GM19324 (cell line): ENCODE results near the gene CAMK2D.

Experiments used
- ATAC-seq: cut with Tn5 transposase; IDR thresholded peaks from one replicate; pipeline ENCODE4 v1.9.1; 2021; ENCODE audit warnings: mild to moderate bottlenecking, moderate library complexity; ENCODE audit not compliant: unreplicated experiment, low FRiP score

The CAMK2D gene

GRCh38 chr4:113500424-113500823 is 261.1 kb downstream of the CAMK2D start:
- ATAC-seq, result no peak

- ATAC-seq, result no peak
These were observed 261.8 kb downstream of the CAMK2D start for GRCh38 chr4:113499696-113500095.

- ATAC-seq, result no peak
These were observed 262.4 kb downstream of the CAMK2D start for GRCh38 chr4:113499166-113499565.

DNA sequence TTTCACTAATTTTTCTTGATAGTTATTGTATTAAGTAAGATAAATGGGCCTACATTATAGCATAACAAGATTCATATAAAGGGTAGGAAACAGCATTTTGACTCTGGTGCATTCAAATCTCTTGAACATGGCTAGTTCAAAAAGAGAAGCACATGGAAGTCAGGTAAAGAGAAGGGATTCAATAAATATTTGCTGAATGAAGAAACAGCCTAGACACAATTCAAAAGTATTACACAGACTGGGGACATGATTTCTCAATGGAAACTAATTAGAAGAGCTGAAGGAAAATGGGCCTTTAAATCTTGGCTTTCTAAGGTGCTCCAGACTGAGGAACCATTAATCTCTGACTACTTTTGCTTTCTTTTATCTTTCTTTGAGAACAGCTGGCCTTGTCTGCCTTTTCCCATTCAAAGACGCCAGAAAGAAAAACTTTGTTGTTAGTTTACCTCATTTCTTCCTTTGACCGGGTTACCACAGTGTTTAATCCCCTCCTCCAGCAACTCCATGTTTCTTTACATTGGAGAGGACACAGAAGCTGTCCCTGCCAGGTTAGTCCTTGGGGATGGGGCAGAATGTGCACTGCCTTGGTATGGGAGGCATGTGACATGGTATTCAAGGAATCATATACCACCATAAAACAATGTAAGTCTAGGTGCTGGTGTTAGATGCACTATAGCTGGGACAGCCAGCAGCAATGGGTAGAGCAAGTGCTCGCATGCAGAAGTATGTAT is 264.2 kb downstream of the CAMK2D start:
- ATAC-seq, result no peak

DNA sequence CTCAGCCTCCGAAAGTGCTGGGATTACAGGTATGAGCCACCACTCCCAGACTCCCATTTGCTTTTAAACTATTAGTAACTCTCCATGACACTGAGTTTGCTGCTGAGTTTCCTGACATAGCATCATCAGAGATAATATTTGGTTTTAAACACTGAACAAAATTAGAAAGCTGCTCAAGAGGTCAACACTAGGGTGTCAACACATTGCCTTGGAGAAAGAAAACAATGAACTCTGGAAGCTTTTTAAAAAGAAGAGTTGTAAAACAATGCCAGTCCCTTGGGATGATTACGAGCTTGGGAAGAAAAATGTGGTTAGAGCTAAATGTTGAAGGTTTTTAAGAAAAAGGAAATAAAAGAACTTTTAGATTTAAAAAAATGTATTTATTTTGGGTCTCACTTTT is 264.8 kb downstream of the CAMK2D start:
- ATAC-seq, result no peak

DNA sequence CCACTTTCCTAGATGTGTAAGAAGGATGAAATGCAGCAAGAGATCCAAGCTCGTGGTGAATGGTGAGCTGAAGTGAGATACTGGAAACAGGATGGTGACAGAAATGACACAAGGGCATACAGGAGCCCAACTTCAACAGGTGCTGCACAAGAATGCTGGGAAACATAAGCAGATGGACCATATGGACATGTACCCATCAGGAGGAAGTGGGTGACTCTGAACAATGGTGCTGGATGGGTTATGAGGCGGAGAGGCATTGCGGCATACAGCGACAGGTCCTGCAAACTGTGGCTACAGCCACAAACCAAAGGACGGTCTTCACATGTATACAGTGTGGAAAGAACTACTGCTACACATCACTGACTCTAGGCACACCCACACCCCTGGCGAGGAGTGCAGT is 265.7 kb downstream of the CAMK2D start:
- no peak for ATAC-seq

GRCh38 chr4:113483131-113483530 is 278.4 kb downstream of the CAMK2D start:
- ATAC-seq, result no peak

- no peak for ATAC-seq
These were observed 279.2 kb downstream of the CAMK2D start for GRCh38 chr4:113482325-113482724.

- no peak for ATAC-seq
These were observed 279.7 kb downstream of the CAMK2D start for GRCh38 chr4:113481820-113482219.

DNA sequence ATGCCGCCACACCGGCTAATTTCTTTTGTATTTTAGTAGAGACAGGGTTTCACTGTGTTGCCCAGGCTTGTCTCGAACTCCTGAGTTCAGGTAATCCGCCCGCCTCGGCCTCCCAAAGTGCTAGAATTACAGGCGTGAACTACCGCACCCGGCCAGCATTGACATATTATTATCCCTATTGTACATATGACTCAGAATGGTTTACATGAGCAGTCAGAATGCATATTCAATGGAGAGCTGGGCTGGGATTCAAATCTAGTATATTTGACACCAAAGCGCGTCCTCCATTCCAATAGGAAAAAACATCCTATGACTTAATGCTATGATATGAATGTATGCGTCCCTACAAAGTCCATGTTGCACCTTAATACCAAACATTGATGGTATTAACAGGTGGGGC is 281.4 kb downstream of the CAMK2D start:
- ATAC-seq, result no peak

- ATAC-seq, result no peak
These were observed 283.5 kb downstream of the CAMK2D start for GRCh38 chr4:113478032-113478431.

- no peak for ATAC-seq
These were observed 284.7 kb downstream of the CAMK2D start for GRCh38 chr4:113476800-113477199.

DNA sequence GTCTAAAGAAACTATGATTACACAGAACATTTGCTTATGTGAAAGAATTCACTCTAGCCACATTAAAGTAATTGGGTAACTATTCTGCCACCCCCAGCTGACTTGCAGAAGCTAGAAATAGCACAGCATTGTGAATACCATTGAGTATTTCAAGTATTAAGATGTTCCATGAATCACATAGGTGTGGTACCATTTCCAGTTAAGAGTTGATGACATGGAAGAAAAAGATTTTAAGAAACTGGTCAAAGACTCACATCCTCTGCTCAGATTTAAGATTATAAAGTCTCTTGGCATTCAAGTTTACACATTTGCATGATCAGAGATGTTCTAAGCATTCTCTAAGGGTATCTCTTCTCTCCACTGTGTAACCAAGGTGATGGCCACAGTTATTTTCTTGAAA is 287.5 kb downstream of the CAMK2D start:
- no peak for ATAC-seq

GRCh38 chr4:113472864-113473263 is 288.7 kb downstream of the CAMK2D start:
- ATAC-seq, result no peak

DNA sequence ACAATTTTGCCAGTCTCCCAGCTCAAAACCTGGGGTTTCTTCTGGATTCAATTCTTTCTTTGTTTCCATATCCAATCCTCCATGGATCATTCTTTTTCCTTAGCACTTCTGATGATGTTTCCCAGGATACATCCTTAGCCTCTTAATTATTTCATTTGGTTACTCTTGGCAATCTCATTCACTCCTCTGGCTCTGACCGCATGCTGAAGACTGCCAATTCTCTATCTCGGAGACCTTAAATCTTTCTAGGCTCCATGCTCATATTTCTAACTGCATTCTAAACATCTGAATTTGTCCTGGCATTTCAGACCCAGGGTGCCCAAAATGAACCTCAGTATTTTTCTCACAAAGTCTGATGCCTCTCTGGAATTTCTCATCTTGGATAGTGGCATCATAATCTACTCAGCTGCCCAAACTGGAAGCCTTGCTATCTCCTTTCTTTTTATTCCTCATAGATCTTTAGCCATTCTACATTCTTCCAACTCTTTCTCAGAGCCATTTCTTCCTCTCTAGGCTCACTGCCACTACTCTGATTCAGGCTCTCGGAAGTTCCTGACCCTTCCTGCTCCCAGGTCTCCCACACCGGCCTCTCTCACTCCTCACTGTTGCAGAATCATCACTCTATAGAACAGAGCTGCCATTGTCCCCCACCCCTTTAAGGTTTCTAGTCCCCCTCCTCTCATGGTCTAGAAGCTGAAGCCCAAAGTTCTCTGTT is 290.2 kb downstream of the CAMK2D start:
- no peak for ATAC-seq

DNA sequence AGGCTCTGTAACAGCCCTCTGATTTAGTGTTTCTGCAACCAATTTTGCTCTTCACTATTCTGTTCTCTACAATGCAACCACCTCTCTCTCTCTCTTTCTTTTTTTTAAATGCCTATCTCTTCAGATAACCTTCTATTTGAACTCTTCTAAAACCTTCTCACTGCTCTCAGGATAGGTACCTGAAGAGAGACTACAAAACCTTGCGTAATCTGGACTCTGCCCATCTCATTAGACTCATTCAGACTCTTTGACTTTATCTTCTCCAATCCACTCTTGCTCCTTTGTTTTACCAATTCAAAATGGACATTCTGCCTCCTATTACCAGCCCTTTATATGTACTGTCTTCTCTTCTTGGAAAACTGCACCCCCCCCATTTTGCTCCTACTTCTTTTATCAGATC is 291.6 kb downstream of the CAMK2D start:
- no peak for ATAC-seq

- no peak for ATAC-seq
These were observed 292.5 kb downstream of the CAMK2D start for GRCh38 chr4:113469023-113469390.

DNA sequence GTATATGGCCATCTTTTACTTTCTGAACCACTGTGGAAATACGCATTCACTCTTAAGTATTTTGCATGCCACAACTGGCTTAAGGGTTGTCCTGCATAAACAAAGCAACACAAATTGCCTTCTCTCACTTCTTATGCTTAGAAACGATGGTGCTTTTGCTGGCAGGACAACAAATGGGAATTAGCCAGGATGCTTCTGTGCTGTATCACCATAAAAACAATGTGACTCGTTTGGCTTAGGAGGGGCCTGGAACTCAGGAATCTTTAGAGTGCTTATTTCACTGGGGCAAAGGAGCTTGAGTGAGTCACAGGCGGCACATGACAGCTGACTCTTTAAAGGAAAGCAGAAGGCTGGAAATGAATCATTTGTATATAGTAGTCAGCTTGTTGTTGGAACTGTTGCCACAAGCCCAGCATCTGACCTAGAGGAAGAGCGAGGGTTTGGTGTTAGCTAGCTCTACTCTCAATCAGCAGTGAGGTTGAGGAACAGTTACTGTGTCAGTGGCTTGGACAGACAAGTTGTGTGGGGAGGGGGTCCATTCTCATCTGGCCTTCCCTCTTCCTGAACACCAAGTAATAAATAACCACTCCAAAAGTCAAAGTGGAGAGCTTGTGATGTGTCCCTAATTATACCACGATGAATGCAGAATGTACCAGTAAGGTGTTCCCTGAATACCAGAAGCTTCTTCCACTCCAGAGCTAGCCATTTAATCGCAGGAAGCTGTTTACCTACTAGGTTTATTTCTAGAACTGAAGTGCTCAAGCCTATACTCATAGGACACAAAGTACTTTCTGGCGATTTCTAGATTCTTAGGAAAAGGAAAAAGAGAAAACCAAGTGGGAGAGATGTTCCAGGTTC is 293.1 kb downstream of the CAMK2D start:
- ATAC-seq, result no peak

- ATAC-seq, result no peak
These were observed 294.0 kb downstream of the CAMK2D start for GRCh38 chr4:113467581-113467980.

GRCh38 chr4:113462286-113462685 is 299.3 kb downstream of the CAMK2D start:
- ATAC-seq, result no peak

- ATAC-seq, result no peak
These were observed 300.3 kb downstream of the CAMK2D start for GRCh38 chr4:113461281-113461680.
